ENCODE results near the gene GNG8. TPM values are rescaled to one million over a fixed set of nuclear protein-coding genes. Genes with fewer than 3 reads are reported as not detected.

The GNG8 gene
- total RNA-seq, 2 donors from 2014 or later: not detected

DNA sequence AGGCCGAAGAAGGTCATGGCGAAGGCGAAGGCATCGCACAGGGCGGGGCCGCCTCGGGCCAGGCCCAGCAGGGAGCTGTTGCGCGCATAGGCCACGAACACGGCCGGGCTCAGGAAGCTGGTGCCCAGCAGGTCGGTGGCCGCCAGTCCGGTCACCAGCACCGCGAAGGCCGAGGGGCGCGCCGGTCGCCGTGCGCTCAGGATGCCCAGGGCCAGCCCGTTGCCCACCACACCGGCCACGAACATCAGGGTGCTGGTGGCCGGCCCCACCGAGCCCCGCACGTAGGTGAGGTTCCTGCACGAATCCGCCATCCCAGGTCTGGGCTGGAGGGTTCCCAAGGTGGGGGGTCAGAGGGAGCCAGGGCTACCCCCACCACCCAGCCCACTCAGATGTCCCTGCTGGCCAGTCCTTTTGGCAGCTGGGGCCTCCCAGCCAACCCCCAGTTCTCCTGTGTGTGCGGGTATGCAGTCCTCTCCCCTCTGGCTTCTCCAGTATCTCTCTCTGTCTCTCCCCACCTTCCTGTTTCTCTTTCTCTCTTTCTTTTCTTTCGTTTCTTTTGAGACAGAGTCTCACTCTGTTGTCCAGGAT is 12.0 kb downstream of the GNG8 start:
- DNase-seq (ENCODE audit: low spot score): no peak
- intact Hi-C loops (cut with DNase I): no loop called here

DNA sequence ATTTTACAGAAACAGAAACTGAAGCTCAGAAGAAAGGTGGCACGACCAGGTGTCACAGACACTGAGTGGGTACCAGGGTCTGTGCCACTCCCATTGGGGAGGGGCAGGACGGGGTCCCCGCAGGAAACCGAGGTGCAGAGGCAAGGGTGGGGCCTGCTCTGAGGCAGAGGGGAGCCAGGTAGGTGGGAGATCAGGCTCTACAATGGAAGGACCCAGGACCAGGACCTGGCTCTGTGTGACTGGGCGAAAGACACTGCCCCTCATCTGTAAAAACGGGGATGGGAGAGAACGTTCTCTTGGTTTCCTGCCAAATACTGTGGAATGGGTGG is 13.9 kb downstream of the GNG8 start:
- DNase-seq (ENCODE audit: low spot score): no peak
- intact Hi-C loops (cut with DNase I): no loop called here

DNA sequence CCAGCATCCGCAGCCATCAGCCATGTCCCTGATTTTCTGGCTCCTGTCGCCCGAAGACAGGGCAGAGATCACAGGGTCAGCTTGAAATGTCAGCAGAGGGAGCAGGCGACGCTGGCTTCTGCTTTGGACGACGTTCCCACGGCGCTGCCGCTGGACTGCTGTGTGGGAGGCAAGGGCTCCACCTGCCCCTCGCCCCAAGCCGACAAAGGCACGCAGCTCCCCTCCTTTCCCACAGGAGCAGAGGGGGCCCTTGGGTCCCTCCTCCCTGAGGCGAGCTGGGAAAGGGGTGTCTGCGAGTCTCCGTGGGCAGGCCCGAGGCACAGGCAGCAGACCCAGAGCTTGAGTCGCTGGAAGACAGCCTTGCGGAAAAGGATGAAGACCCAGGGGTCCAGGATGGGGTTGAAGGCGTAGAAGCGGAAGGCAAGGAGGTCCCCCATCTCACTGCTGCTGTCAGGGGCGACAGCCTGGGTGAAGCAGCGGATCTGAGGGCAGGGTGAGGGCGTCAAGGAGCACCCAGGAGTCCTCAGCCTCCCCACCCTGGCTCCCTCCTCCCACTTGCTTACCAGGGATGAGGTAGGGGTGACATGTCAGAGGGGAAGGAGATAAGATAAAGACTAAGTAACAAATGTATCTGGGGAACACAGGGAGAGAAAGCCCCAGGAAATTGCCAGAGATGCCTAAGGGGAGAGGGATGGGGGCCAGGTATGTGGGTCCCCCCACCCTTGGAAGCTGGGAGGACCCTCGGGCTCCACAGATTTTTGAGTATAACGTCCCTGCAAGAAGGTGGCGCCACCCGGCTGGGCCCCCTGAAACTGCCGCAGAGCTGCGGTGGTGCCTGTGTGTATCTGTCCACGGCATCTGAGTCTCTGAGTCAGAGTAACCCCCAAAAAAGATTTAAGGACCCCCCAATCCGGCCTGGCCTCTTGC is 14.5 kb downstream of the GNG8 start:
- intact Hi-C loops (cut with DNase I): no loop called here
- DNase-seq (ENCODE audit: low spot score): no peak

DNA sequence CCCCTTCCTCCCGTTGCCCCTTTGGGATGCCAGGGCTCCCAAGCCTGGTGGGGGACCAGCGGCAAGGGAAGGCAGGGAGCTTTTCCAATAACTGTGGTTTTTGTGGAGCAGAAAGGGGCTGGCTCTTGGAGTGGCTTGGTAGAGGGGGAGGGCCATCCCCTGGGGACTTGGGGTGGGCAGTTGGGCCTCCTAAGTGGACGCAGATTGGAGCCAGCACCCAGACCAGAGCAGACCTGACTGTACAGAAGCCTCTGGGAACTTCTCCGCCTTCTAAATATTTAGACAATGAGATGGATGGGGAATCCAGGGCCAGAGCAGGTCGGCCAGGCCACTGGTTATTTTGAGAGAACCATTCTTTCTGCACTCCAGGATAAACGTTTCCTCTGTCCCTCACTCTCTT is 15.3 kb downstream of the GNG8 start:
- DNase-seq (ENCODE audit: low spot score): no peak

DNA sequence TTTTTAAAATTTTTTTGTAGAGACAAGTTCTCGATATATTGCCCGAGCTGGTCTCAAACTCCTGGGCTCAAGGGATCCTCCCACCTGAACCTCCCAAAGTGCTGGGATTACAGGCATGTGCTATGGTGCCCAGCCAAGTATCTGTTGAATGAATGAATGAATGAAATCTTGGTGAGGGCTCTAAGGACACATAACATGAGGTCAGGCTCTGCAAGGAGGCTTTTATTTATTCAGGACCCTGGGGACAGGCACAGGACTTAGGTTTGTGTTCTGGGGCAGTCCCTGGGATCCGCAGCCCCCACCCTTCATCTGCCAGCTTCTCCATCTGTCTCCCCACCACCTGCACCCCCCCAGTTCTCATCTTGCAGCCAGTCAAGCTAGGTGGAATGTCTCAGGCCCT is 15.7 kb downstream of the GNG8 start:
- no peak for DNase-seq (ENCODE audit: low spot score)
- intact Hi-C loops (cut with DNase I): no loop called here

More for the DNA sequence above, 15.3 kb downstream of the GNG8 start:
- intact Hi-C loops (cut with DNase I): no loop called here

DNA sequence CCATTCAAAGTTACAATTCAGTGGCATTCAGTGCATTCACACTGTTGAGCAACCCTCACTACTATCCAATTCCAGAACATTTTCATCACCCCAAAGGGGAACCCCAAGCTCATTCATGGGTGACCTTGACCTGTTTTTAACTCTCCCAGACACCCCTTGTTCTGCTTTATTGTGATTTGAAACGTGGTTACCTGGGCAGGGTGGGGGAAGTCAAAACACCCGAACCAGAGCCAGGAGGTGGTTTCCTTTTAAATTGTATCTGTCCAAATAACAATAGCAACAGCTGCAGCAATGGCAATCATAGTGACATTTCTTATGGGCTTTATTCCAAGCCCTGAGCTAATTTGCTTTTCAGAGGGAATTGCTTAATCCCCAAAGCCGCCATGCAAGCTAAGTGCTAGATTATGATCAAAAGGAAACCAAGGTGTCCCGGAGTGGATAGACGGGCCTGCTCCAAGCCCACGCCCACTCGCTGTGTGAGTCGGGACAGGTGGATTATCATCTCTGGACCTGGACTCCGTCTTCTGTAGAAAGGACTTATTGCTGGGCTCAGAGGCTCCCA is 17.3 kb downstream of the GNG8 start:
- no peak for DNase-seq (ENCODE audit: low spot score)
- intact Hi-C loops (cut with DNase I): loop anchor here in 1 of 2 donors (10.0 kb wide), 1 partner anchor 106 kb away; no protein-coding TSS in a partner anchor

DNA sequence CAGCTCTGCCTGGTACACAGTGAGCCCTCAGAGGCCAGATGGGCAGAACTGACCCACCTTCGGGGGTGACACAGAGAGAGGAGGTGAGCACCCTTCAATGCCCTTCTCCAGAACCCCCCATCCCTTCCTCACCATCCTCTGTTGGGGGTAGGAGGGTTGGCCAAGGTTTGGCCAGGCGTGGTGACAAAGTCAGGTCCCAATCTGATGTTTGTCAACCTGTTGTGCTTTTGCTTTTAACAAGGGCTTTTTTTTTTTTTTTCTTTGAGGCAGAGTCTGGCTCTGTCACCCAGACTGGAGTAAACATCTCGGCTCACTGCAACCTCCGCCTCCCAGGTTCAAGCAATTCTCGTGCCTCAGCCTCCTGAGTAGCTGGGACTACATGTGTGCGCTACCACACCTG is 18.4 kb downstream of the GNG8 start:
- DNase-seq (ENCODE audit: low spot score): no peak

DNA sequence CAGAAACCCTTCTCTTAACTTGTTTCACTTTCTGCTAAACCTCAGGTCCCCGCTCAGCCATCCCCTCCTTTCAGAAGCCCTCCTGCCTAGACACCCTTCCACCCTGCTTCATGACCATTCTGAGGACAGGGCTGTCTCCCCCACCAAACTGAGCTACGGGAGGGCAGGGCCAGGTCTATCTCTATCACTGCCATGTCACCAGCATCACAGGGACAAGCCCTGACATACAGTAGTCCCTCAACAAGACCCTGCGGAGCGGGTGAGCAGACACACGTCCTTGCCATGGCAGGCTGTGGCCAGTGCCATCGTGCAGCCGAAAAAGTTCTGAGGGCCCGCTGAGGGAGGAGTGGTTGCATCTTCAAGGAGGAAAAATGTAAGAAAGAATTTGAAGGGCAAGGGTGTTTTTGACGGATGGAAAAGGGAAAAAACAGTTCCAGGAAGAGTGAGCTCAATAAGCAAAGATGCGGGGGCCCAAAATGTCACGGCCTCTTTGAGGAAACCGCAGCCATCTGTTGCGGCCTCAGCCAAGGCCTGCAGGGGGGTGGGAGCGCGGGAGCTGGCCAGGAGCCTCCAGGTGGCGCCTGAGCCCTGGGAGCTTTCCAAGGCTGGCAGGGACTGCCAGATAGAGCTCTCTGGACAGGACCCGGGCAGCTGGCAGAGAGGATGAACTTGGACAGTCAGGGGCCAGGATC is 19.2 kb downstream of the GNG8 start:
- no peak for DNase-seq (ENCODE audit: low spot score)
- intact Hi-C loops (cut with DNase I): loop anchor here in 1 of 2 donors (10.0 kb wide), 1 partner anchor 108 kb away; no protein-coding TSS in a partner anchor

More for the DNA sequence above, 18.4 kb downstream of the GNG8 start:
- intact Hi-C loops (cut with DNase I): loop anchor here in 1 of 2 donors (10.0 kb wide), 1 partner anchor 107 kb away; no protein-coding TSS in a partner anchor

DNA sequence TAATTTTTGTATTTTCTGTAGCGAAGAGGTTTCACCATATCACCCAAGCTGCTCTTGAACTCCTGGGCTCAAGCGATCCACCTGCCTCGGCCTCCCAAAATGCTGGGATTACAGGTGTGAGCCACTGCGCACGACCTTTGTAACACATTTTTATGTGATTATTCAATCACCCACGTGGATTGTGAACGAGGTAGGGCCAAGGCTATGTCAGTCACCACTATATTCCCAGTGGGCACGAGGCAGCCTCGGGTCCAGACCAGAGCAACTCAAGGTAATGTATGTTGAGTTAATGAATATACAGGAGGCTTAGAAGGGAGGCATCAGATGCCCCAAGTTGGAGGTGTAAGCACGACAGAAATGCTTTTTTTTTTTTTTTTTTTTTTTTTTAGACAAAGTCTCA is 20.0 kb downstream of the GNG8 start:
- no peak for DNase-seq (ENCODE audit: low spot score)
- intact Hi-C loops (cut with DNase I): loop anchor here (2.0 to 10.0 kb wide), 2 partner anchors 47 to 109 kb away; no protein-coding TSS in a partner anchor

DNA sequence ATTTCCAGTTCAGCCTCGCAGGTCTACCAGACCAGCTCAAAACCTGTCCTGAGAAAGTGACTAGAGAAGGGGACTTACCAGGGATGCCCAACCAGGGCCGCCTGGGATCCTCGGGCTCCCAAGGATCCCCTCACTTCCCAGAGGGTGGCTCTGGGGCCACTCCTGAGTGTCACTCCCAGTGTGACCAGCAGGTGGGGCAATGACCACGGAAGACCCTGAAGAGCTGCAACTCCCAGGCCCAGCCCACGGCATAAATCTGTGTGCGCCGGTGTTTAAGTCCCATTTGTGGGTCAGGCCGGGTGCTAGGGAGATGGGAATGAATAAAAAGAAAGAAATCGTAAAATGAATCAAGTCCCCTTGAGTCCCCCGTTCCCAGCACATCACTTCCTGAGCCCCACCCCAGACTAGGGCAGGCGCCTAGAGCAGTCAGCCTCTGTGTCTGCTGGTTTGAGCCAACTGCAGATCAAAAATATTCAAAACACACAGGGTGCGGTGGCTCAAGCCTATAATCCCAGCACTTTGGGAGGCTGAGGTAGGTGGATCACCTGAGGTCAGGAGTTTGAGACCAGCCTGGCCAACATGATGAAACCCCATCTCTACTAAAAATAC is 21.8 kb downstream of the GNG8 start:
- DNase-seq (ENCODE audit: low spot score): peak; percentile 94
- intact Hi-C loops (cut with DNase I): loop anchor here (2.0 to 10.0 kb wide), 3 partner anchors 48 to 111 kb away; partner anchors contain the start of gene DACT3 (in 1 of the 2)

DNA sequence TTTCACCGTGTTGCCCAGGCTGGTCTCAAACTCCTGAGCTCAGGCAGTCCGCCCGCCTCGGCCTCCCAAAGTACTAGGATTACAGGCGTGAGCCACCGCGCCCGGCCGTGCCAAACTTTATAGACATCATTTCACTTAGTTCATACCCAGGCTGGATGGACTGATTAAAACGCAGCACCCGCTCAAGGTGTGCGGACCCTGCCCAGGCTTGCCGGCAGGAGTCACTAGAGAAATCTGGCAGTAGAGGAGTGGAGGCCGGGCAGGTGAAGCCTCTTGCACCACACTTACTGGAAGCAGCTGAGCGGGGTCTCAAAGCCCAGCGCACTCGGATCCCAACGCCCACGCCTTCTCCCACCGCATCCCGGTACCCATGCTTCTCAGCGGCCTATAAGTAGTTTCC is 22.5 kb downstream of the GNG8 start:
- peak; percentile 76 for DNase-seq (ENCODE audit: low spot score)
- intact Hi-C loops (cut with DNase I): loop anchor here in 1 of 2 donors (5.0 to 10.0 kb wide), 2 partner anchors 49 to 111 kb away; partner anchors contain the start of gene DACT3

DNA sequence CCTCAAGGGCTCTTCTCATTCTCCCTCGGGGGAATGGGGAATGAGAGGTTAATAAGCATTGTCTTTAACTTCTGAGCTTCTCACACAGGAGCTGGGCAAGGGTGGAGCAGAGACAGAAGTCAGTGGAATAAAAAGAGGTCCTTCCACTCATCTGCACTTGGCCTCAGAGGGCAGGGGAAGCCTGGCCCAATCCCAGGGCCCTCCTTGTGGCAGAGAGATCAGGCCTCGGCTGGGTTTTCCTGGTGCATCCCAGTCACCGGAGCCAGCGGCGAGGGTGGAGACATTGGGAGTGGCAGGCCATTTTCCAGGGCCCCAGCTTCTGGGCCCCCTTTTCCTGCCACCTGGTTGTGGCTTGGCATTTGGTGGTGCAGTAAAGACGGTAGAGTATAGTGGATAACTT is 24.2 kb downstream of the GNG8 start:
- intact Hi-C loops (cut with DNase I): loop anchor here in 1 of 2 donors (5.0 to 10.0 kb wide), 2 partner anchors 51 to 113 kb away; partner anchors contain the start of gene DACT3
- DNase-seq (ENCODE audit: low spot score): peak; percentile 41

DNA sequence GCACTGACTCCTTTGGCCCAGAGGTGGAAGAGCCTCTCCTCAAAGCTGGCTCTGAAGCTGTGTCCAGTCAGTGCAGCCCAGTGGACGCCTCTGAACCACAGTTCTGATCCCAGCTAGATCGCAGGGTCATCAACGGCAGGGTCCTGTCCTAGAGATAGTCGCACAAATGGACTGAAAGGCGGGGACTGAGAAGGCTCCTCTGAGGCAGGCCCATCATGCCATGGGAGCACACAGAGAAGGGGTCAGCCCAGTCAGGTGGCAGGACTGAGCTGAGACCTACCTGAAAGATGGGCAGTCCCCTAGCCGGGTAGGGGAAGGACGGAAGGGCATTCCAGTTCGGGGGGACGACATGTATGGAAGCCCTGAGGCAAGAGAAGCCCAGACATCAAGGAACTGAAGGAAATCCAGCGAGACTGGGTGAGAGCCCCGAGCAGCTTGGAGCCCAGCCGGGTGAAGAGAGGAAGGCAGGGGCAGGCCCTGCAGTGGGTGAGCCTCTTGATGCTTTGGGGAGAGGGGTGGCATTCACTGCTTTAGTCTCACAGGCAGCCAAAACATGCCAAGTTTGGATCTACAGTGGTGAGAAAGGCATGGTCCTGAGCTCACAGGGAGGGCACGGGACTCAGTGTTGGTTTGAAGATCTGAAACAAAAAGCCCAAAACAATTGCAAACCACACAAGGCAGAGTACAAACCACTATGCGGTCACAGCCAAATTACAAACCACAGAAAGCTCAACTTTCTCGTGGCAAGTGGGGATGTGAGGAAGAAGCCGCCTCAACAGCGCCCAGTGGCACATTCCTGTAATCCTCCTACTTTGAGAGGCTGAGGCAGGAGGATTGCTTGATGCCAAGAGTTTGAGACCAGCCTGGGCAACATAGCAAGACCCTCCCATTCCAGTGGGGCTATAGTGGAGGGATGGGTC is 24.9 kb downstream of the GNG8 start:
- intact Hi-C loops (cut with DNase I): loop anchor here in 1 of 2 donors (5.0 to 10.0 kb wide), 2 partner anchors 51 to 114 kb away; partner anchors contain the start of gene DACT3
- peak; percentile 63 for DNase-seq (ENCODE audit: low spot score)

DNA sequence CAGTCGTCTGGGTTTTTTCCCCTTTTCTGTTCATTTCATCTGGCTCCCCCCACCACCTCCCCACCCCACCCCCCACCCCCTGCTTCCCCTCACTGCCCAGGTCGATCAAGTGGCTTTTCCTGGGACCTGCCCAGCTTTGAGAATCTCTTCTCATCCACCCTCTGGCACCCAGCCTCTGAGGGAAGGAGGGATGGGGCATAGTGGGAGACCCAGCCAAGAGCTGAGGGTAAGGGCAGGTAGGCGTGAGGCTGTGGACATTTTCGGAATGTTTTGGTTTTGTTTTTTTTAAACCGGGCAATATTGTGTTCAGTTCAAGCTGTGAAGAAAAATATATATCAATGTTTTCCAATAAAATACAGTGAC is 25.6 kb downstream of the GNG8 start:
- DNase-seq (ENCODE audit: low spot score): peak; percentile 55
- intact Hi-C loops (cut with DNase I): loop anchor here in 1 of 2 donors (5.0 to 10.0 kb wide), 2 partner anchors 52 to 114 kb away; partner anchors contain the start of gene DACT3

DNA sequence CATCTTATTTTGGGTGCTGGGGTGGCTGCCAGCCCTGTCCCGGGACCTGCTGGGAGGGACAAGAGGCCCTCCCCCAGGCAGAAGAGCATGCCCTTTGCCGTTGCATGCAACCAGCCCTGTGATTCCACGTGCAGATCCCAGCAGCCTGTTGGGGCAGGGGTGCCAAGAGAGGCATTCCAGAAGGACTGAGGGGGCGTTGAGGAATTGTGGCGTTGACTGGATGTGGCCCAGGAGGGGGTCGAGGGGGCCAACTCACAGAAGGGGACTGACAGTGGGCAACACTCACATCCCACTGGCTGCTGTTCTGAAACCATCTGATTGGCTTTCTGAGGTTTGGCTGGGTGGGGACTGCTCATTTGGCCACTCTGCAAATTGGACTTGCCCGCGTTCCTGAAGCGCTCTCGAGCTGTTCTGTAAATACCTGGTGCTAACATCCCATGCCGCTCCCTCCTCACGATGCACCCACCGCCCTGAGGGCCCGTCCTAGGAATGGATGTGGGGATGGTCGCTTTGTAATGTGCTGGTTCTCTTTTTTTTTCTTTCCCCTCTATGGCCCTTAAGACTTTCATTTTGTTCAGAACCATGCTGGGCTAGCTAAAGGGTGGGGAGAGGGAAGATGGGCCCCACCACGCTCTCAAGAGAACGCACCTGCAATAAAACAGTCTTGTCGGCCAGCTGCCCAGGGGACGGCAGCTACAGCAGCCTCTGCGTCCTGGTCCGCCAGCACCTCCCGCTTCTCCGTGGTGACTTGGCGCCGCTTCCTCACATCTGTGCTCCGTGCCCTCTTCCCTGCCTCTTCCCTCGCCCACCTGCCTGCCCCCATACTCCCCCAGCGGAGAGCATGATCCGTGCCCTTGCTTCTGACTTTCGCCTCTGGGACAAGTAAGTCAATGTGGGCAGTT is 26.2 kb downstream of the GNG8 start:
- intact Hi-C loops (cut with DNase I): loop anchor here (5.0 to 10.0 kb wide), 3 partner anchors 53 to 125 kb away; partner anchors contain the start of gene DACT3 (in 1 of the 2)
- peak; percentile 74 for DNase-seq (ENCODE audit: low spot score)

DNA sequence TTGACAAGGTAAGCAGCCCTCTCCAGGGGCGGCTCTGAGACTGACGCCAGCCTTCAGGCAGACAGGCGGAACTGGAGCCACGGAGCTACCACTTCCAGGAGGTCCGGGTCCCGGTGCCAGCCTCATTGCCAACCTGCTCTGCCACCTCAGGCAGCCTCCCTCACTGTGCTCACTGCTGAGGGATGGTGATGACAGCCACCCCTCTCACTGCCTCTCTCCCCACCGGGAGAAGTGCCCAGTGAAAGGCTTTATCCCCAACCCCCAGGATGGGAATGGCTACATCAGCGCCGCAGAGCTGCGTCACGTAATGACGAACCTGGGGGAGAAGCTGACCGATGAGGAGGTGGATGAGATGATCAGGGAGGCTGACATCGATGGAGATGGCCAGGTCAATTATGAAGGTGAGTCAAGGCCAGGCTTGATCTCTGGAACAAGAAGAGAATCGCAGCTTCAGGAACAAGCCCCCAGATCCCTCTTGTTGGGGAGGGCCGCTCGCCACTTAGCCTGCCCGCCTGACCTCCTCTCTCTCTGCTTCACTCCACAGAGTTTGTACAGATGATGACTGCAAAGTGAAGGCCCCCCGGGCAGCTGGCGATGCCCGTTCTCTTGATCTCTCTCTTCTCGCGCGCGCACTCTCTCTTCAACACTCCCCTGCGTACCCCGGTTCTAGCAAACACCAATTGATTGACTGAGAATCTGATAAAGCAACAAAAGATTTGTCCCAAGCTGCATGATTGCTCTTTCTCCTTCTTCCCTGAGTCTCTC is 27.2 kb downstream of the GNG8 start:
- peak; percentile 76 for DNase-seq (ENCODE audit: low spot score)
- intact Hi-C loops (cut with DNase I): loop anchor here in 1 of 2 donors (10.0 kb wide), 1 partner anchor 126 kb away; no protein-coding TSS in a partner anchor
